IMR-90 (cell line): Measurements from ENCODE around the gene ENOX1. TPM values are rescaled to one million over a fixed set of nuclear protein-coding genes. Genes with fewer than 3 reads are reported as not detected.

Experiments
- ATAC-seq: fragments of 200-7000 bp; cut with Tn5 transposase; 2 replicates; pipeline ENCODE4 v1.9.1; 2020; ENCODE audit warnings: low read depth, mild to moderate bottlenecking, moderate library complexity
- BruUV-seq: library from RNA; stranded (reverse); fragments of 400-500 nt; replicated peaks from 2 replicates; lab custom pipeline; 2021; lab: Mats Ljungman, UMichigan
- CTCF ChIA-PET: fragments of 300-600 bp; formaldehyde crosslinking; extraction: SDS; loops from one replicate; lab custom pipeline; 2021; ENCODE audit warnings: antibody characterized with exemption; lab: Yijun Ruan, JAX
- POLR2A ChIA-PET: fragments of 300-600 bp; sonication (Branson Sonifier 250); formaldehyde crosslinking; loops from one replicate; lab custom pipeline; 2022; ENCODE audit warnings: antibody characterized with exemption; ENCODE audit not compliant: unreplicated experiment; lab: Charles Lee
- DNase-seq: peaks from one replicate; pipeline ENCODE4 v3.0.0; 2013
- H2AFZ ChIP-seq: replicated peaks from 2 replicates; pipeline ENCODE3; 2013; ENCODE audit warnings: low read length, mild to moderate bottlenecking; ENCODE audit not compliant: poor library complexity
- H2AK5ac ChIP-seq: 2 replicates; pipeline ENCODE4 v1.6.1; 2013; ENCODE audit warnings: low read depth, low read length, inconsistent platforms
- H2AK9ac ChIP-seq: replicated peaks from 2 replicates; pipeline ENCODE3; 2013; ENCODE audit warnings: mild to moderate bottlenecking, low read depth, low read length, moderate library complexity; ENCODE audit not compliant: poor library complexity
- H2BK120ac ChIP-seq: 2 replicates; pipeline ENCODE4 v1.6.1; 2013; ENCODE audit warnings: low read depth, low read length, inconsistent platforms
- H2BK15ac ChIP-seq: 3 replicates; pipeline ENCODE4 v1.6.1; 2013; ENCODE audit warnings: low read depth, low read length, inconsistent platforms
- H2BK20ac ChIP-seq: 2 replicates; pipeline ENCODE4 v1.6.1; 2013; ENCODE audit warnings: low read depth, mild to moderate bottlenecking, inconsistent platforms, low read length, moderate library complexity
- H2BK5ac ChIP-seq: 2 replicates; pipeline ENCODE4 v1.6.1; 2013; ENCODE audit warnings: mild to moderate bottlenecking, low read depth, low read length, inconsistent platforms; ENCODE audit not compliant: poor library complexity, severe bottlenecking
- H3K14ac ChIP-seq: replicated peaks from 2 replicates; pipeline ENCODE4 v1.6.1; 2013; ENCODE audit warnings: low read depth, low read length, inconsistent platforms
- H3K18ac ChIP-seq: 2 replicates; pipeline ENCODE4 v1.6.1; 2013; ENCODE audit warnings: low read depth, low read length, control low read depth
- H3K23ac ChIP-seq: 2 replicates; pipeline ENCODE4 v1.6.1; 2013; ENCODE audit warnings: low read depth, low read length, inconsistent platforms
- H3K27ac ChIP-seq: 2 replicates; pipeline ENCODE4 v1.5.1; 2013; ENCODE audit warnings: mild to moderate bottlenecking, control low read depth, low read length; ENCODE audit not compliant: insufficient read depth
- H3K27me3 ChIP-seq: 2 replicates; pipeline ENCODE4 v1.6.1; 2013; ENCODE audit warnings: low read length; ENCODE audit not compliant: control insufficient read depth, insufficient read depth
- H3K36me3 ChIP-seq: 2 replicates; pipeline ENCODE4 v1.6.1; 2013; ENCODE audit warnings: low read length, mixed read lengths; ENCODE audit not compliant: control insufficient read depth, insufficient read depth
- H3K4ac ChIP-seq: 2 replicates; pipeline ENCODE4 v1.6.1; 2013; ENCODE audit warnings: low read depth, low read length, inconsistent platforms
- H3K4me1 ChIP-seq: 2 replicates; pipeline ENCODE4 v1.6.1; 2013; ENCODE audit warnings: low read length, mixed read lengths; ENCODE audit not compliant: control insufficient read depth, insufficient read depth
- H3K4me2 ChIP-seq: 2 replicates; pipeline ENCODE4 v1.6.1; 2013; ENCODE audit warnings: low read depth, mild to moderate bottlenecking, control low read depth, low read length, moderate library complexity
- H3K4me3 ChIP-seq: 2 replicates; pipeline ENCODE4 v1.5.1; 2013; ENCODE audit warnings: low read depth, mild to moderate bottlenecking, control low read depth, low read length, moderate library complexity; ENCODE audit not compliant: insufficient read depth
- H3K56ac ChIP-seq: 2 replicates; pipeline ENCODE4 v1.6.1; 2013; ENCODE audit warnings: low read length, inconsistent platforms; ENCODE audit not compliant: insufficient read depth; ENCODE audit errors: extremely low read depth
- H3K79me1 ChIP-seq, 2 experiments: 2 replicates each; pipeline ENCODE4 v1.6.1; 2013; ENCODE audit warnings: low read length in 2 of 2, inconsistent platforms in 1 of 2, low read depth in 1 of 2
- H3K9ac ChIP-seq: 2 replicates; pipeline ENCODE4 v1.6.1; 2013; ENCODE audit warnings: low read depth, low read length, control low read depth
- H3K9me1 ChIP-seq: 2 replicates; pipeline ENCODE4 v1.6.1; 2013; ENCODE audit warnings: low read length, inconsistent platforms; ENCODE audit not compliant: insufficient read depth
- H3K9me3 ChIP-seq: 2 replicates; pipeline ENCODE4 v1.6.1; 2013; ENCODE audit warnings: low read length; ENCODE audit not compliant: control insufficient read depth, insufficient read depth
- H4K20me1 ChIP-seq: 2 replicates; pipeline ENCODE4 v1.6.1; 2013; ENCODE audit warnings: low read length, inconsistent platforms; ENCODE audit not compliant: insufficient read depth
- H4K5ac ChIP-seq: 2 replicates; pipeline ENCODE4 v1.6.1; 2013; ENCODE audit warnings: mild to moderate bottlenecking, low read depth, low read length, control low read depth
- H4K8ac ChIP-seq, 2 experiments: 2 replicates each; pipeline ENCODE4 v1.6.1; 2013; ENCODE audit warnings: low read depth in 2 of 2, low read length in 2 of 2, control low read depth in 1 of 2, inconsistent platforms in 1 of 2
- H4K91ac ChIP-seq: 2 replicates; pipeline ENCODE4 v1.6.1; 2013; ENCODE audit warnings: low read depth, low read length, inconsistent platforms; ENCODE audit not compliant: insufficient read depth
- BHLHE40 ChIP-seq: fragments of 150-350 bp; IDR thresholded peaks from 2 replicates; pipeline ENCODE4 v1.6.1; 2016; ENCODE audit warnings: mild to moderate bottlenecking, low read depth, low read length
- CHD1 ChIP-seq: IDR thresholded peaks from 2 replicates; pipeline ENCODE4 v1.6.1; 2012; ENCODE audit warnings: low read depth, low read length, improper control_type of control experiment
- FOS ChIP-seq: fragments of 150-350 bp; IDR thresholded peaks from 2 replicates; pipeline ENCODE4 v1.6.1; 2016; ENCODE audit warnings: low read depth, low read length
- MAFK ChIP-seq: IDR thresholded peaks from 2 replicates; pipeline ENCODE4 v1.6.1; 2012; ENCODE audit warnings: low read depth, low read length, improper control_type of control experiment
- MXI1 ChIP-seq: IDR thresholded peaks from 2 replicates; pipeline ENCODE4 v1.6.1; 2012; ENCODE audit warnings: low read depth, mild to moderate bottlenecking, low read length, moderate library complexity, borderline replicate concordance
- NFE2L2 ChIP-seq: fragments of 150-350 bp; IDR thresholded peaks from 2 replicates; pipeline ENCODE4 v1.6.1; 2016; ENCODE audit warnings: low read depth, mild to moderate bottlenecking, low read length
- POLR2A ChIP-seq: IDR thresholded peaks from 2 replicates; pipeline ENCODE4 v1.6.1; 2012; ENCODE audit warnings: mild to moderate bottlenecking, low read depth, low read length
- RAD21 ChIP-seq: IDR thresholded peaks from 2 replicates; pipeline ENCODE4 v1.6.1; 2012; ENCODE audit warnings: low read length, improper control_type of control experiment
- RCOR1 ChIP-seq: IDR thresholded peaks from 2 replicates; pipeline ENCODE4 v1.6.1; 2012; ENCODE audit warnings: mild to moderate bottlenecking, low read length, improper control_type of control experiment; ENCODE audit not compliant: insufficient replicate concordance
- RFX5 ChIP-seq: IDR thresholded peaks from 2 replicates; pipeline ENCODE4 v1.8.0; 2012; ENCODE audit warnings: low read depth, mild to moderate bottlenecking, low read length, moderate library complexity
- SMC3 ChIP-seq: fragments of 150-350 bp; IDR thresholded peaks from 2 replicates; pipeline ENCODE4 v1.6.1; 2016; ENCODE audit warnings: low read depth, mild to moderate bottlenecking, antibody characterized with exemption, low read length, moderate library complexity
- USF2 ChIP-seq: fragments of 150-350 bp; IDR thresholded peaks from 2 replicates; pipeline ENCODE4 v1.6.1; 2017; ENCODE audit warnings: mild to moderate bottlenecking, antibody characterized with exemption, low read length, low read depth
- WGBS, 2 experiments: methylation state at CpG; one replicate each; pipeline versions ENCODE4 v1.1.5 to v1.1.7; 2013; ENCODE audit warnings: missing lambda C conversion rate in 2 of 2; ENCODE audit not compliant: insufficient read length in 1 of 2; ENCODE audit errors: extremely low coverage in 2 of 2; 5-methylcytosine and 5-hydroxymethylcytosine counted together
- dilution Hi-C: fragments of 300-500 bp; cut with HindIII; formaldehyde crosslinking; loops from one replicate; pipeline ENCODE4 v1.14.3; 2018; ENCODE audit warnings: low sequenced_read_pairs; ENCODE audit not compliant: unreplicated experiment
- in situ Hi-C: fragments of 300-500 bp; cut with MboI; formaldehyde crosslinking; loops from 3 replicates; pipeline ENCODE4 v1.14.3; 2019; ENCODE audit warnings: low sequenced_read_pairs, inconsistent platforms, mixed read lengths
- intact Hi-C: fragments of 100-400 bp; cut with micrococcal nuclease; formaldehyde crosslinking; loops from 2 replicates; pipeline ENCODE4 v1.10.0; 2022
- polyA plus RNA-seq, 3 experiments: library from polyadenylated mRNA; depleted of rRNA; stranded (reverse); fragments of >200 nt; gene quantifications; 2 replicates each; pipeline ENCODE4 v1.2.3, GENCODE V29; 2012; ENCODE audit warnings: low replicate concordance in 1 of 3
- total RNA-seq: library from RNA; depleted of rRNA; stranded (reverse); fragments of >200 nt; gene quantifications from 2 replicates; pipeline ENCODE4 v1.2.3, GENCODE V29; 2012

The ENOX1 gene
- total and polyA plus RNA-seq, 2 of the 4 experiments (the other 2 are of a cell fraction): 0.99 to 1.3 TPM

GRCh38 chr13:43343645-43344044 is 443.1 kb downstream of the ENOX1 start:
- Histone ChIP-seq H4K91ac (no peak overlapping the region), H3K4ac (no peak overlapping the region), H3K18ac (no peak overlapping the region), H4K20me1 (no peaks in the 10 kb centered on the region), H2BK20ac (no peak overlapping the region), H3K9me1 (no peaks in the 10 kb centered on the region), H4K8ac (no peak overlapping the region), H3K14ac (no peak overlapping the region), H2AFZ (no peak overlapping the region), H3K56ac (no peak overlapping the region), H3K27me3 (peaks cover 1% of the 10 kb centered on the region), H2BK120ac (no peak overlapping the region), H2AK5ac (no peak overlapping the region), H3K36me3 (no peaks in the 10 kb centered on the region), H3K79me1 (no peaks in the 10 kb centered on the region), H4K5ac (no peak overlapping the region), H2BK5ac (no peak overlapping the region), H3K9me3 (no peaks in the 10 kb centered on the region), H3K23ac (no peak overlapping the region), H3K4me1 (no peaks in the 10 kb centered on the region), H3K4me2 (no peak overlapping the region), H3K27ac (no peak overlapping the region), H3K4me3 (no peak overlapping the region), H3K9ac (no peak overlapping the region), H2BK15ac (no peak overlapping the region), H2AK9ac (no peak overlapping the region)
- intact Hi-C loops (no loop called here), dilution Hi-C loops (no loop called here), in situ Hi-C loops (no loop called here)
- CTCF ChIA-PET: no interaction called here
- BruUV-seq: no TSS peak
- WGBS, 2 experiments: no CpG with 5 or more reads among the region's 2 CpGs
- POLR2A ChIA-PET: no interaction called here
- DNase-seq: no peak
- TF ChIP-seq RFX5: no peak
- no peak for TF ChIP-seq RAD21
- TF ChIP-seq MXI1: no peak
- no peak for TF ChIP-seq SMC3
- TF ChIP-seq CHD1: no peak
- TF ChIP-seq NFE2L2: no peak
- TF ChIP-seq MAFK: no peak
- TF ChIP-seq BHLHE40: no peak
- no peak for TF ChIP-seq USF2
- no peak for TF ChIP-seq RCOR1
- no peak for TF ChIP-seq POLR2A
- TF ChIP-seq FOS: no peak
- no peak for ATAC-seq
